HG02571 (cell line): Measurements from ENCODE around the gene FANCL.
"Not testable (repeated sequence)": the region's sequence is repeated elsewhere in the genome, so short reads cannot be mapped to it uniquely, and the experiment has no call there.

Source experiments
- ATAC-seq: cut with Tn5 transposase; IDR thresholded peaks from one replicate; pipeline ENCODE4 v1.9.1; 2021; ENCODE audit warnings: mild to moderate bottlenecking, moderate library complexity; ENCODE audit not compliant: unreplicated experiment

FANCL gene

DNA sequence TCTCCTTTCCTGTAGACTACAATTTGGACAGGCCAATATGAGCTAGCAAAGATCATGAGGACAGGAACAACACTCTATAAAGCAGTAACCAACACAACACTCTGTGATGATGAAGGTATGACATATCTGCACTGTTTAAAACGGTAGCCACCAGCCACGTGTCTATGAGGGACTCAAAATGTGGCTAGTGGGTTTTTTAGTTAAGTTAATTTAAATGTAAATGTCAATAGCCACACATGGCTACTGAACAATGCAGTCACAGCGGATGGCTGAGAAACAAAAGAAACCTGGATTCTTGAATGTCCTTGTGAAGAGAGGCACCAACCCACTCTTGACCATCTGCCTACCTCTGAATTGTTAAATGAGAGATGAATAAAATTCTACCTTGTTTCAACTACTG lies 33.9 kb downstream of the FANCL start:
- ATAC-seq: no peak

DNA sequence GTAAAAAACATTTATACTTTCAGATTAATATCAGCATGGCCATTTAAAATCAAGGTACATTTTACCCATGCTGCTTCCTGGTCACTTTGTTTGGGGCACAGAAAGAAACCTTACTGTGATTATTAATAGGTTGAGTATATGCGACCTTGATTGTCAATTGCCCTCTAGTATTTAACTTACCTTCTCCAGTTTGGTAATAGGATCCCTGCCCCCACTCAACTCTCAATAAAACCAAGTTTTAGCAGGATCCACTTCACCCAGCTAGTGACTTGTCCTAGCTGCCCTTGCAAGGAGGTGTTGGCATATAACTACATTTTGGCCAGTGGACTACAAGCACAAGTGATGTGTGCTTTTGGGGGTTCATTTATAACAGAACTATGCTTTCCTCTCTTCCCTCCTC lies 34.3 kb downstream of the FANCL start:
- ATAC-seq: no peak

DNA sequence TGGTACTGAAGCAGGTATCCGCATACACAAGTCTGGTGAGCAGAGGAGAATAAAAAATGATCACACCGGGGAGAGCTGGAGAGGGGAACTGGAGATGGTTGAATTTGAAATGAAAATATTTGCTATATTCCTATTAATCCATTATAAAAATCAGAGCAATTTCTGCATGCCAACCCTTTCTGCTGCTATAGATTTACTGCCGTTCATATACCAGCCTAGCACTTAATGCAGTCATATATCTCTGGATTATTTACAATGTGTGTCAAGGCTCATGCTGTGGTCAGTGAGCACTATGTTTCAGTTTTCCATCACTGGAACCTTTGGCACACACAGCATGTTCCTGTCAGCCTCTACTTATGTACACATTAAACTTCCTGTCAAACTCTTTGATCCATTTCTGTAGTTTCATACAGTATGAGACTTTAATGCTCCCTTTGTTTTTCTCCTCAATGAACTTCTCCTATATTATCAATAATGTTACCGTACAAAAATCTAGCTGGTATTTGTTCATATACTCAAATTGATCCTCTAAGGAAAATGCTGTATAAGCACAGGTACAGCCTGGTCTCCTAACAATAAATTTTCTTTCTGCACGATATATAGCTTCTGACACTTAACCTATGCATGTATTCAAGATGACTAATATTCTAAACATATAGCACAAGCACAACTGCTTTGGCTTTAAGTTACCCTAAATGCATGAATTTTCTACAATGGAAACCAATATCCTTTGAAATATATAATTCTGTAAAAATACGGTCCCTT lies 36.7 kb downstream of the FANCL start:
- no peak for ATAC-seq

DNA sequence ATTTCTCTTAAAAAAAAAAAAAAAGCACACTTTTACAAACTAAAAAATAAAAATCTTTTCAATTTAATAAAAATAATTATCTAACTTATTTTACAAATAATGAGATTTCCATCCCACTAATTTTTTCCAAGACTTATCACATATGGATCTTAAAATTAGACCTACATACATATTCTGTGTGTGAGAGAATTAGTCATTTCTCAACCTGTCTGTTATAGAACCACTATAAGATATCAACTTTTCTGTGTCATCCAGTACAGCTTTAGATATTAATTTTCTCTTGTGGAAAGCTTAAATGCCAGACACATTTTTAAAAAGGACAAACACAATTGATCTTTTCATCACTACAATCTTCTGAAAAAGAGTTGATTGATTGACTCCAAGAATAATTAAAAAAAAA lies 38.1 kb downstream of the FANCL start:
- no peak for ATAC-seq

DNA sequence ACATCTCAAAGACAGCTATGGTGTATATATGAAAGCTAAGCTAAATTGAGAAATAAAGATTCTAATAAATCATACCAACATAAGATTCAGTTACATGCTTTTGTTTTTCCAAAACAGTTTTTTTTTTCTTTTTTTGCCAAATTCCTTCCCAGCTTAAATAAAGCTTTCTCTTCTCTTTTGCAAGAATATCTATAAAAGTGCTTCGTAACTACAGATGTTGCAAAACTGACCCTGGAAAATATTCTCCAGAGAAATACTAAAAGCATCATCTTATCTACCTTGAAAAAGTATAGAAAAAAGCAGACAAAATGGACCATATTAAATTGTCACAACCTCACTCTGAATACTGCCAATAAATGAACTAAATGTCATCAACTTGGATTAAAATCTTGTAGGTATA lies 38.7 kb downstream of the FANCL start:
- ATAC-seq: no peak

DNA sequence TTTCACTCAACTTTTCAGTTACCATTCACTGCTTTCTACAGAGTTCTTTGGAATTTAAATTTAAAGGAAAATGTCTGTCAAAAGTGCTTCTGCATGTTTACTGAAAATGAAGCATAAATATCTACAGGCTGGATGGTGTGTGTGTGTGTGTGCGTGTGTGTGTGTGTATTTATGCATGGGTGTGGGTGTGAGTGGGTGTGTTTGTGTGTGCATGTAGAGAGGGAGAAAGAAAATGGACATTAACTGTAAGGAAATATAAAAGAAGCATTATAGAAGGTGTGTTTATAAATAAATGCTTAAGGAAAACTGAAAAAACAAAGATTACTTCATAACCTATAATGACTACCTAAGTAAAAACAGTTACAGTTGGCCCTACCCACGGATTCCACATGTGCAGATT lies 43.2 kb downstream of the FANCL start:
- no peak for ATAC-seq

DNA sequence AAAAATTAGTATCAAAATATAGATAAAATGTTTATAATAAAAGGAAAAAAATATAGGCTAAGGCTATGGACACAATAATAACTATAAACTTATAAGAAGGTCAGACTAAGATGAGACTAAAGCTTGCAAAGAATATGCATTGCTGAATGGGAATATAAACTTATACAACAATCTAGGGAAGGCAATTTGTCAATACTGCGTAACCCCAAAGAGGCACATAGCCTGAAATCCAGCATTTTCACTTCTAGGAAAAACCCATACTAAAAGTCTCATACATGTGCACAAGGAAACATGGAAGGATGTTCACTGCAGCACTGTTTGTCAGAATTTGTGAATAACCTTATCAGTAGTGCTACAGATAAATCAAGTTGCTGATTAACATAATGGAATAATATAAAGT lies 45.5 kb downstream of the FANCL start:
- no peak for ATAC-seq

DNA sequence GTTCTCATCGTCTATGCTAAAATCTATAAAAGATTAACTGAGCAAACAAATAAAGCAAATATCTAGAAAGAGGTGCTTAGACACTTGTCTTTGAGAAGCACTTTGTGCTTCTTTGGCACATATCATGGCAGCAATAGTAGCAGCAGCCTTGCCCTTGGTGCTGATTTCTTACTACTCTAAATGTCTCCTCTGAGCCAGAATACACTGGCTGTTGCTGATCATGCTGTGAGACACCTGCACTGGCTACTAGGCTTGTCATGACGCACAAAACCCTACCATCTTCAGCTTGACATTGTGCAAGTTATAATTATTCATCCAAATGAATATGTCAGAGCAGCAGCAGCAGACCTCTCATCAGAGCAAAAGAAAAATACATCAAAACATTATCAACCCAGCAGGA lies 46.7 kb downstream of the FANCL start:
- no peak for ATAC-seq

DNA sequence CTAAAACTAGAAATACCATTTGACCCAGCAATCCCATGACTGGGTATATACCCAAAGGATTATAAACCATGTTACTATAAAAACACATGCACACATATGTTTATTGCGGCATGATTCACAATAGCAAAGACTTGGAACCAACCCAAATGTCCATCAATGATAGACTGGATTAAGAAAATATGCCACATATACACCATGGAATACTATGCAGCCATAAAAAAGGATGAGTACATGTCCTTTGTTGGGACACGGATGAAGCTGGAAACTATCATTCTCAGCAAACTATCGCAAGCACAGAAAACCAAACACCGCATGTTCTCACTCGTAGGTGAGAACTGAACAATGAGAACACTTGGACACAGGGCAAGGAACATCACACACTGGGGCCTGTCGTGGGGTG lies 54.1 kb downstream of the FANCL start:
- not testable (repeated sequence) for ATAC-seq

DNA sequence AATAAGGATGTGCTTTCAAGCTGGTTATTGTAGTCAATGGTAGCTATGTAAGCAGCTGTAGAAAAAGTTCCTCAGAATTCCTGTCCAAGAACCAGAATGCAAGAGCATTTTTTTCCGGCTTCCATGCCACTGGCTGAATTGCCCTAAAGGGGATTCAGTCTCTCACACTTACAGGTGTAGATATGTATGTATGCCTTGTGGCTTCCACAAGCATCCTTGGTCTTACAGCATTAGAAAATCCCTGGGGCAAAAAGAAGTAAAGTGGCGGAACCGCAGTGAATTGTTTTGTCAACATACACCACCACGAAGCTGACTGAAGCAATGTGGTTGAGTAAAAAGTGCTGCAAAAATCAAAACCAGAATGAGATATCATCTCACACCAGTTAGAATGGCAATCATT lies 54.6 kb downstream of the FANCL start:
- ATAC-seq: no peak

DNA sequence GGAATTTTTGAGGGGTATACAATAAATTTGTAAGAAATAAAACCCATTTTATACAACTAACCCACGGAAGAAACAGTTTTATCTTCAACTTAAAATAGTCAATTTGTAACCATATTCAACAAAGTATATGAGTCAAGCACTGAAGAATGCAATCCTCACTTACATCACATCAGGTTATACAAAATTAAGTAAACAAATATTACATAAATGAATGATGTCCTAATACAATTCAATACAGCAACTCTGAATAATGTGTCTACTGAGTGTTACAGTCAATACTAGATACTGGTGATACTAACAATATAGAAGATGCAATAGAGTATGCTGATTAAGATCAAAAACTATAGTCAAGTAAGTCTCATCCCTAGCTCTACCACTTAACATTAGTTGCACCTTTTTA lies 58.6 kb downstream of the FANCL start:
- no peak for ATAC-seq

DNA sequence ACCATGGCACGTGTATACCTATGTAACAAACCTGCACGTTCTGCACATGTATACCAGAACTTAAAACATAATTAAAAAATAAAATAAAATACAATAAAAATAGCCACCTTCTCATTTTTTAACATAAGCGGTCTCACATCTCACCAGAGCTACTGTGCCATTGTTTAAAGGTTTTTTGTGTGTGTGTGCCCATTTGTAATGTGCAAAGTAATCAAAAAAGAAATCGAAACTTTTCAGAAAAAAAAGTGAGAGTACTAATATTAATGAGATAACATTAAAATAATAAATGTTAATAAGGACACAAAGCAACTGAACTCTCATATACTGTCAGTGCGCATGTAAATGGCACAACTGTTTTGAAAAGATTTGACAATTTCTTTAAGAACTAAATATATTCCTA lies 60.5 kb downstream of the FANCL start:
- ATAC-seq: no peak

DNA sequence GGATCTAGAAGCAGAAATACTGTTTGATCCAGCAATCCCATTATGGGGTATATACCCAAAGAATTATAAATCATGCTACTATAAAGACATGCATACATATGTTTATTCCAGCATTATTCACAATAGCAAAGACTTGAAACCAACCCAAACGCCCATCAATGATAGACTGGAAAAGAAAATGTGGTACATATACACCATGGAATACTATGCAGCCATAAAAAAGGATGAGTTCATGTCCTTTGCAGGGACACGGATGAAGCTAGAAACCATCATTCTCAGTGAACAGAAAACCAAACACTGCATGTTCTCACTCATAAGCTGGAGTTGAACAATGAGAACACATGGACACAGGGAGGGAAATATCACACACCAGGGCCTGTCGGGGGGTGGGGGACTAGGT lies 61.0 kb downstream of the FANCL start:
- not testable (repeated sequence) for ATAC-seq

DNA sequence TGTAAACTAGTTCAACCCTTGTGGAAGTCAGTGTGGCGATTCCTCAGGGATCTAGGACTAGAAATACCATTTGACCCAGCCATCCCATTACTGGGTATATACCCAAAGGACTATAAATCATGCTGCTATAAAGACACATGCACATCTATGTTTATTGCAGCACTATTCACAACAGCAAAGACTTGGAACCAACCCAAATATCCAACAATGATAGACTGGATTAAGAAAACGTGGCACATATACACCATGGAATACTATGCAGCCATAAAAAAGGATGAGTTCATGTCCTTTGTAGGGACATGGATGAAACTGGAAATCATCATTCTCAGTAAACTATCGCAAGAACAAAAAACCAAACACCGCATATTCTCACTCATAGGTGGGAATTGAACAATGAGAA lies 63.9 kb downstream of the FANCL start:
- ATAC-seq: not testable (repeated sequence)

DNA sequence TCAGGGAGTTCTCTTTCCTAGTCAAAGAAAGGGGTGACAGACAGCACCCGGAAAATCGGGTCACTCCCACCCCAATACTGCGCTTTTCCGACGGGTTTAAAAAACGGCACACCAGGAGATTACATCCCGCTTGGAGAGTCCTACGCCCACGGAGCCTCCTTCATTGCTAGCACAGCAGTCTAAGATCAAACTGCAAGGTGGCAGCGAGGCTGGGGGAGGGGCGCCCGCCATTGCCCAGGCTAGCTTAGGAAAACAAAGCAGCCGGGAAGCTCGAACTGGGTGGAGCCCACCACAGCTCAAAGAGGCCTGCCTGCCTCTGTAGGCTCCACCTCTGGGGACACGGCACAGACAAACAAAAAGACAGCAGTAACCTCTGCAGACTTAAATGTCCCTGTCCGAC lies 69.3 kb downstream of the FANCL start:
- ATAC-seq: not testable (repeated sequence)

DNA sequence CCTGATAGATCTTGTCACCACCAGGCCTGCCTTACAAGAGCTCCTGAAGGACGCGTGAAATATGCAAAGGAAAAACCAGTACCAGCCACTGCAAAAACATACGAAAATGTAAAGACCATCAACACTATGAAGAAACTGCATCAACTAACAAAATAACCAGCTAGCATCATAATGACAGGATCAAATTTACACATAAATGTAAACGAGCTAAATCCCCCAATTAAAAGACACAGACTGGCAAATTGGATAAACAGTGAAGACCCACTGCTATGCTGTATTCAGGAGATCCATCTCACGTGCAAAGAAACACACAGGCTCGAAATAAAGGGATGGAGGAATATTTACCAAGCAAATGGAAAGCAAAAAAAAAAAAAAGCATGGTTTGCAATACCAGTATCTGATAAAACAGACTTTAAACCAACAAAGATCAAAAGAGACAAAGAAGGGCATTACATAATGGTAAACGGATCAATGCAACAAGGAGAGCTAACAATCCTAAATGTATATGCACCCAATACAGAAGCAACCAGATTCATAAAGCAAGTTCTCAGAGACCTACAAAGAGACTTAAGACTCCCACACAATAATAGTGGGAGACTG lies 70.7 kb downstream of the FANCL start:
- not testable (repeated sequence) for ATAC-seq

DNA sequence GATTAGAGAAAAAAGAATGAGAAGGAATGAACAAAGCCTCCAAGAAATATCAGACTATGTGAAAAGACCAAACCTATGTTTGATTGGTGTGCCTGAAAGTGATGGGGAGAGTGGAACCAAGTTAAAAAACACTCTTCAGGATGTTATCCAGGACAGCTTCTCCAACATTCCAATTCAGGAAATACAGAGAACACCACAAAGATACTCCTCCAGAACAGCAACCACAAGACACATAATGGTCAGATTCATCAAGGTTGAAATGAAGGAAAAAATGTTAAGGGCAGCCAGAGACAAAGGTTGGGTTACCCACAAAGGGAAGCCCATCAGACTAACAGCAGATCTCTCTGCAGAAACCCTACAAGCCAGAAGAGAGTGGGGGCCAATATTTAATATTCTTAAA lies 71.3 kb downstream of the FANCL start:
- ATAC-seq: not testable (repeated sequence)

DNA sequence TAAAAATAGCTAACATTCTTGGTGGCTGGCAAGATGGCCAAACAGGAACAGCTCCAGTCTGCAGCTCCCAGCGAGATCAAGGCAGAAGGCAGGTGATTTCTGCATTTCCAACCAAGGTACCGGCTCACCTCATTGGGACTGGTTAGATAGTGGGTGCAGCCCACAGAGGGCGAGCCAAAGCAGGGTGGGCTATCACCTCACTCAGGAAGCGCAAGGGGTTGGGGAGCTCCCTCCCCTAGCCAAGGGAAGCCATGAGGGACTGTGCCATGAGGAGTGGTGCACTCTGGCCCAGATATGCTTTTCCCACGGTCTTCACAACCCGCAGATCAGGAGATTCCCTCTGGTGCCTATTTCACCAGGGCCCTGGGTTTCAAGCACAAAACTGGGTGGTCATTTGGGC lies 73.0 kb downstream of the FANCL start:
- ATAC-seq: not testable (repeated sequence)

DNA sequence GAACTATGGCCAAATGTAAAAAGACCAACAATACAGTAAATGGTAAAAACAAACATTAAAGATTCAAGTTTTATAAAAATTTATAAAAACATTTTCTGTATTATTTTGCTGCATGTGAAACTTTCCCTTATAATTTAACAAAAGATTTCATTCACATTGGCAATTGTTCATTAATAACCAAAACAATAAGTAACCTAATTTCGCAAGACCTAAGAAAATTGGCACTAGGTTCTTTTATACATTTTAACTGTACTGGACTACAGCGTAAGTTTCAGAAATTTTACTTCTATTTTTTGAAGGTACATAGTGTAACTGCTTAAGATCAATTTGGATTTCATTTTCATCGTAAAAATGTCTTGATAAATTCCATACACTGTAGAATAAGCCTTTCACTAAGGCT lies 77.2 kb downstream of the FANCL start:
- no peak for ATAC-seq

DNA sequence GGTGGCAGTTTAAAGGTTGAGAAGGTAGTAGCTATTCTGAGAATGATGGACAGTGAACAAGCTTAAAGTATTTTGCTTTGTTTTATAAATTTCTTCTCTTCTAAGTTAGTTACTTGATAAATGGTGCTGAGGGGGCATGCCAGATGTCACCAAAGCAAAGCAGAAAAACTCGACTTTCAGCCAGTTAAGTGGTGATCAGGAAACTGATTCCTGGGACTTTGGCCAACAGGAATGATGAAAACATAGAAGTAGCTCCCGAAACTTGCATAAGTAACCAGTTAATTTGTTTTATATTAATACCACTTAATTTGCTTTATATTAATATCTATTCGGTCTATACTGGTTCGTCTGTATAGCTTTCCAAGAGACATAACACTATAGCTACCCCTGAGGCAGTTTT lies 82.6 kb downstream of the FANCL start:
- ATAC-seq: no peak

DNA sequence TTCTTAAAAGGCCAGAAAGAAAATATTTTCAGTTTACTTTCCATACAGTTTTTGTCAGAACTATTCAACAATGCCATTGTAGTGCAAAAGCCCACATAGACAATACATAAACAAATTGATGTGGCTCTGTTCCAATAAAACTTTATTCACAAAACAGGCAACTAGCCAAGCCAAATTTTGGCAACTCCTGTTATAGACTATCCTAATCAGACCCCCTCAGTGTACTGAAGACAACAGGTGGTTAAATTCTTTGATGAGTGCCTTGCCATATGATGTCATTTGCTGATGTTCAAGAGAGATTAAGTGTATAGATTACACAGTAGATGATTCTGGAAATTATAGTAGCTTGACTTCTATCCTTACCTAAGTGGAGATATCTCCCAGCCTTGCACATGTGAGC lies 83.4 kb downstream of the FANCL start:
- no peak for ATAC-seq

DNA sequence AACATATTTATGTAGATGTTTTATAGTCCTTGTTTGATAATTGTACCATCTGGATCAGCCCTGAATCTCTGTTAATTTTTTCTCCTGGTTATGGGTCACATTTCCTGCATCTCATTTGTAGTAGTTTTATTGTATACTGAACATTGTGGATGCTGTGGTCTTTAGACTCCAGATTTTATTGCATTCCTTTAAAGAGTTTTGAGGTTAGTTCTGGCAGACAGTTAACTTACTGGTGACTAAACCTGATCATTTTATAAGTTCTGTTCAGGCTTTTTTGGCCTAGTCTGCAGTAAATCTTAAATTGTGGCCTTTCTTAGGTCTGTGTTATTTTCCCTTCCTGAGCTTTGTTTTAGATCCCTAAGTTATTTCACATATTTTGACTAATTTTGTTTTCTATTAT lies 84.3 kb downstream of the FANCL start:
- no peak for ATAC-seq
